COLO668 (cell line): ENCODE measurements around the gene PAM16.

ENCODE experiments used
- DNase-seq: peaks from one replicate; lab custom pipeline; 2025; ENCODE audit not compliant: unreplicated experiment; lab: John Stamatoyannopoulos, UW

PAM16 gene

GRCh38 chr16:4383591-4384444, 32.7 kb upstream of the PAM16 start:
- DNase-seq = no peak

DNA sequence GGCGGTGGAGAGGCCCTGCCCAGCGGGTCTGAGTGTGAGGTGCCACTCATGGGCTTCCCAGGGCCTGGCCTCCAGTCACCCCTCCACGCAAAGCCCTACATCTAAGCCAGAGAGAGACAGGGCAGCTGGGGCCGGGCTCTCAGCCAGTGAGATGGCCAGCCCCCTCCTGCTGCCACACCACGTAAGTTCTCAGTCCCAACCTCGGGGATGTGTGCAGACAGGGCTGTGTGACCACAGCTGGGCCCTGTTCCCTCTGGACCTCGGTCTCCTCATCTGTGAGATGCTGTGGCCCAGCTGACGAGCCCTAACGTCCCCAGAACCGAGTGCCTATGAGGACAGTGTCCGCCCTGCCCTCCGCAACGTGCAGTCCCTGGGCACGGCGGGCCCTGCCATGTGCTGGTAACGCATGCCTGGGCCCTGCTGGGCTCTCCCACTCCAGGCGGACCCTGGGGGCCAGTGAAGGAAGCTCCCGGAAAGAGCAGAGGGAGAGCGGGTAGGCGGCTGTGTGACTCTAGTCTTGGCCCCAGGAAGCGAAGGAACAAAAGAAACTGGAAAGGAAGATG, 31.8 kb upstream of the PAM16 start:
- no peak for DNase-seq

DNA sequence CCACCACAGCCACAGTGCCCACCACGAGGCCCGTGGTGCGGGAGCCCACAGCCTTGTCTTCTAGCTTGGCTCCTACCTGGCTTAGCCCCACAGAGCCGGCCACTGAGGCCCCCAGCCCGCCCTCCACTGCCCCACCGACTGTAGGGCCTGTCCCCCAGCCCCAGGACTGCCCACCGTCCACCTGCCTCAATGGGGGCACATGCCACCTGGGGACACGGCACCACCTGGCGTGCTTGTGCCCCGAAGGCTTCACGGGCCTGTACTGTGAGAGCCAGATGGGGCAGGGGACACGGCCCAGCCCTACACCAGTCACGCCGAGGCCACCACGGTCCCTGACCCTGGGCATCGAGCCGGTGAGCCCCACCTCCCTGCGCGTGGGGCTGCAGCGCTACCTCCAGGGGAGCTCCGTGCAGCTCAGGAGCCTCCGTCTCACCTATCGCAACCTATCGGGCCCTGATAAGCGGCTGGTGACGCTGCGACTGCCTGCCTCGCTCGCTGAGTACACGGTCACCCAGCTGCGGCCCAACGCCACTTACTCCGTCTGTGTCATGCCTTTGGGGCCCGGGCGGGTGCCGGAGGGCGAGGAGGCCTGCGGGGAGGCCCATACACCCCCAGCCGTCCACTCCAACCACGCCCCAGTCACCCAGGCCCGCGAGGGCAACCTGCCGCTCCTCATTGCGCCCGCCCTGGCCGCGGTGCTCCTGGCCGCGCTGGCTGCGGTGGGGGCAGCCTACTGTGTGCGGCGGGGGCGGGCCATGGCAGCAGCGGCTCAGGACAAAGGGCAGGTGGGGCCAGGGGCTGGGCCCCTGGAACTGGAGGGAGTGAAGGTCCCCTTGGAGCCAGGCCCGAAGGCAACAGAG, 31.0 kb upstream of the PAM16 start:
- DNase-seq = no peak

DNA sequence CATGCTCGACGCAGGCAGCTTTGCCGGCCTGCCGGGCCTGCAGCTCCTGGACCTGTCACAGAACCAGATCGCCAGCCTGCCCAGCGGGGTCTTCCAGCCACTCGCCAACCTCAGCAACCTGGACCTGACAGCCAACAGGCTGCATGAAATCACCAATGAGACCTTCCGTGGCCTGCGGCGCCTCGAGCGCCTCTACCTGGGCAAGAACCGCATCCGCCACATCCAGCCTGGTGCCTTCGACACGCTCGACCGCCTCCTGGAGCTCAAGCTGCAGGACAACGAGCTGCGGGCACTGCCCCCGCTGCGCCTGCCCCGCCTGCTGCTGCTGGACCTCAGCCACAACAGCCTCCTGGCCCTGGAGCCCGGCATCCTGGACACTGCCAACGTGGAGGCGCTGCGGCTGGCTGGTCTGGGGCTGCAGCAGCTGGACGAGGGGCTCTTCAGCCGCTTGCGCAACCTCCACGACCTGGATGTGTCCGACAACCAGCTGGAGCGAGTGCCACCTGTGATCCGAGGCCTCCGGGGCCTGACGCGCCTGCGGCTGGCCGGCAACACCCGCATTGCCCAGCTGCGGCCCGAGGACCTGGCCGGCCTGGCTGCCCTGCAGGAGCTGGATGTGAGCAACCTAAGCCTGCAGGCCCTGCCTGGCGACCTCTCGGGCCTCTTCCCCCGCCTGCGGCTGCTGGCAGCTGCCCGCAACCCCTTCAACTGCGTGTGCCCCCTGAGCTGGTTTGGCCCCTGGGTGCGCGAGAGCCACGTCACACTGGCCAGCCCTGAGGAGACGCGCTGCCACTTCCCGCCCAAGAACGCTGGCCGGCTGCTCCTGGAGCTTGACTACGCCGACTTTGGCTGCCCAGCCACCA, 30.2 kb upstream of the PAM16 start:
- no peak for DNase-seq

GRCh38 chr16:4380119-4381063, 29.3 kb upstream of the PAM16 start:
- no peak for DNase-seq

DNA sequence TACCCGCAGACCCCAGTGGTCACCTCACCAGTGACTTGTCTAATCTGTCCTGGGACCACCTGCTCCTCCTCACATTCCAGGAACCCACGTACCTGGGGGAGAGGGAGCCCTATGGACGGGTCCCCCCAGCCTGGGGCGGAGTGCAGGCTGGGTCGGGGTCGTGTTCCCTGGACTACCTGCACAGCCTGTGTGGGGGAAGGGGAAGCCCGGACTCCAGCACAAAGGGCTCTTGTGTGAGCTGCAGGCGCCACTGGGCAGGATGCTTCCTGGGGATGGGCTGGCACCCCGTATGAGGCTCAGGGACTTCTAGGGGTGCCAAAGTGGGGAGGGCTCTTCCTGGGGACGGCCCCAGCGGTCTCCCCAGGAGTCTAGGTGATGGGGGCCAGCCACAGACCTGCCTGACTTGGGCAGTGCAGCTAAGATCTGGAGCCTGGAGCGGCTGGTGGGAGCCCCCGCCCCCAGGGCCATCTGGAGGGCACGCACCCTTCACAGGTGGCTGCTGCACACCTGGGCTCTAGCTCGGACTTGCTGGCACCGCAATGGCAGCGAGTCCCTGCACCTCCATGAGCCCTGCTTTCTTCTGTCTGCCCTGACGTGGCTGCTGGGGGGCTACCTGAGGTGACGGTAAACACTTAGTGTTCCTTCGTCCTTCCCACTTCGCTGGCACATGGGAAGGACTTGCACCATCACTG, 28.0 kb upstream of the PAM16 start:
- DNase-seq = no peak

GRCh38 chr16:4378161-4378666, 27.1 kb upstream of the PAM16 start:
- DNase-seq = no peak

- DNase-seq = no peak
Measured at GRCh38 chr16:4377573-4378154, 26.5 kb upstream of the PAM16 start.

- DNase-seq = no peak
Measured at GRCh38 chr16:4376893-4377572, 25.9 kb upstream of the PAM16 start.

GRCh38 chr16:4376126-4376892, 25.2 kb upstream of the PAM16 start:
- no peak for DNase-seq

- DNase-seq = peak; percentile 72
Measured at GRCh38 chr16:4375717-4376116, 24.6 kb upstream of the PAM16 start.

DNA sequence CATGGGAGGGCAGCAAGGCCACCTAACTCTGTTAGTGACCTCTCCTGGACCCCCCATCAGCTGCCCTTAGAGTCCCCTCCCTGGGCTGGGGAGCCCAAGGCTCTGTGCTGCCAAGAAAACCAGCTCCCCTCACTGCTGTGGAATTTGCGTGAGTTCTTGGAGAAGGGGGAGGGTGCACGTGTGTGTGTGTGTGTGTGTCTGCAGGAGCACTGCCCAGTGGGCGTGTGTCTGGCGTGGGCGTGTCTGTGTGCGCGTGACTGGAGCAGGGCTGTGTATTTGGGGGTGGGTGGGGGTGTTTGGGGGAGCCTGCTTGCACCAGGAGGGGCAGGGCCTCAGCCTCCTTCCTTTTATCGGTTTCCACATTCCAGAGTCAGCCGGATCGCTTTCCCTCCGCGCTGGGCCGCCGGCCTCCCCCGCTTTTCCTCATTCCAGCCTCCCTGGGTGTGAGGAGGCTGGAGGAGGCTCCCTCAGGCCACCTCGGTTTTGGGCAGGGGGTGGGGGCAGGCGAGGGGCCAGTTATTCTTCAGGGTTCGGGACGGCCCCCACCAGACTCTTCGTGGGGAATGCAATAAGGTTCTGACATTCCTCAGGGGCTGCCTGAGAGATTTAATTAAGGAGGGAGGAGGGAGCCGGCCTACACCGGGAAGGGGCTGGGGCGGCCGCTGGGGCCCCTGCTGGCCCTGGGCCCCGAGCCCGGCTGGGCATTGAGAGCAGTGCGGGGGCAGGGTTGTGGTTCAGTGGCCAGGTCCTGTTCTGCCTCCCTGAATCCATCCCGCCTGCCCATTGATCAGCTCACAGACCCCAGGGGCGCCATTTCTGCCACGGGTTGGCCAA, 23.0 kb upstream of the PAM16 start:
- DNase-seq = peak; percentile 21

- peak; percentile 78 for DNase-seq
Measured at GRCh38 chr16:4373356-4373908, 22.3 kb upstream of the PAM16 start.

DNA sequence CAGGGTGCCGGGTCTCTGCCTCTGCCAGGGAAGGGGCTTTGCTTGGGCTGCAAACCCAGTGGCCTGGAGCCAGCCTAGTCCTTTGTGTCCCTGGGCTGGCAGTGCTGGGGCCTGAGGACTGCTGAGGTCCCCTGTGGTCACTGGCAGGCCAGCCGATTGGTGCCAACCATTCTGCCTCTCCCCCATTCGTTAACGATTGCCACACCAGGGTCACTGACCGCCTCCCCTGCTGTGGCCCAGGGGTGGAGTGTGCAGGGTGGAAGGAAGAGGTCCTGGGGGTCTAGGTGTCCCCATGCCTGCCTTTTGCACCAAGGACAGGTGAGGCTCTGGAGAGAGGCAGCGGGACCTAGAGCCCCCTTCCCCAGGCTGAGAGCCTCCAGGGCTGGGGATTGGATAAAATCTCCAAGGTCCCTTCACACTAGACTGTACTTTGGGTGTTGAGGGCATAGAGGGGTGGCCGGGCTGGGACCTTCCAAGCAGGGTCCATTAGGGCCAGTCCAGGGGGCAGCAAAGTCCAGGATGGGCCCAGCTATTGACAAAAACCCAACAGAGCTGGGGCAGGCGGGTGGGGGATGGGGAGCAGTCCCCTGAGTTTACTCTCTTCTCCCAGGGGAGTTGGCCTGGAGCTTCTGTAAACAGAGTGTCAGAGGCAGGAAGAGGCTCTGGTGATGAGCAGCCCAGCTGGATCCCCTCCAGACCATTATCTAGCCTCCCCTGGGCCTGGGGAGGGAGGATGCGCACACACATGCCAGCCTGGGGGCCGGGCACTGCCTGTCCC, 21.6 kb upstream of the PAM16 start:
- peak; percentile 93 for DNase-seq

DNA sequence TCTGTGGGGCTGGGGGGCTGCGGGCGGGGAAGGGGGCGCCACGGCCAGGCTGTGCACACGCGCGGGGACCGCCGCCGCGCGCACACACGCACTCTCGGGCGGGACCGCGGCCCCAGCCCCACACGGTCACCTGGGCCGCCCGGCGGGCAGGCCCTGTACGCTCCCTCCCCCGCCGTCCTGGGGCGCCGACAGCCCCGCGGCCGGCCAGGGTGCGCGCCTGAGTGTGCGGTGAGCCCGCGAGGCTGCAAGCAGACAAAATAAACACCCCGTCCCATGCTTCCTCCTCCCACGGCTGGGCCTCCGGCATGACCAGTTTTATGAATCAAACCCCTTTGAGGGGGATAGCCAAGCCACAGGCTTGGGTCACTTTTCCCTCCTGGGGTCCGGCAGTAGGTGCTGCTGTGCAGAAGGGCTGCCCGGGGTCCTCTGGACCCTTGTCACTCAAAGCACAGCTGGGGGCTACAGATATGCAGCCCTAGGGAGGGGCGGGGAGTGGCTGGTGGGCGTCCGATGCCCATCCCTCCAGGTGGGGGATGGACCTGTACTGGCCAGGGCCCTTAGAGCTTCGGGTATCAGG, 21.0 kb upstream of the PAM16 start:
- peak; percentile 57 for DNase-seq
